H54 (cell line): Measurements from ENCODE around the gene HELZ.
"Not testable (repeated sequence)": the region's sequence is repeated elsewhere in the genome, so short reads cannot be mapped to it uniquely, and the experiment has no call there.

Experiments
- DNase-seq: peaks from one replicate; pipeline ENCODE4 v3.0.0; 2011; ENCODE audit warnings: low spot score, mixed read lengths; ENCODE audit not compliant: insufficient read length
- FAIRE-seq: peaks from 3 replicates; lab custom pipeline; 2011; peaks lifted over from hg19 to GRCh38; lab: Jason Lieb, UNC
- POLR2A ChIP-seq: IDR thresholded peaks from 2 replicates; pipeline ENCODE4 v1.6.1; 2011; ENCODE audit warnings: low read depth, mild to moderate bottlenecking, low read length

The HELZ gene

DNA sequence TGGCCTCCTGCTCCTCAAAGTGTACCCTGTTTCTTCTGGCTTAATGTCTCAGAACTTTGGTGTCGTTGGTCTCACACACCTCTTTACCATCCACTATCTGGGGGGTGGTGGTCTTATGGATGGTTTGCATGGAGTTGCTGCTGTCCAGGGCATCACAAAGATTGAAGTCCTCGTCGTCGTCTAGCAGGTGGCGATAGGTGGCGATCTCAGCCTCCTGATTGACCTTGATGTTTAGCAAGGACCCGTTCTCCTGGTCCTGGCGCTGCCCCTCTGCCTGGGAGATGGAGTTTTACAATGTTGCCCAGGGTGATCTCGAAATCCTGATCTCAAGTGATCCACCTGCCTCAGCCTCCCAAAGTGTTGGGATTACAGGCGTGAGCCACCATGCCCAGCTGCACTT is 31.1 kb upstream of the HELZ start:
- DNase-seq (no peak), FAIRE-seq (no peak)
- TF ChIP-seq POLR2A, result no peak

DNA sequence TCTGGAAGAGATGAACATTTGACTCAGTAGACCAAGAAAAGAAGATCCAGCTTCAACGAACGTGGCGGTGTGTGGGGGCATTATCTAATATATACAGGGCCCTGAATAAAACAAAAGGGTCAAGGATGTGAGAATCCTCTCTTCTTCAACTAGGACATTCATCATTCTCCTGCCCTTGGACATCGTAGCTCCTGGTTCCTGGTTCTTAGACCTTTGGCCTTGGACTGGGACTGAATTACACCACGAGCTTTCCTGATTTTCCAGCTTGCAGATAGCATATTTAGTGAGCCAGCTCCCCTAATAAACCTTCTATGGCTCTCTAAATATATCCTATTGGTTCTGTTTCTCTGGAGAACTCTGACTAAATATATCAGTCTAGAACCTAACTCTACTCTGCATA is 29.5 kb upstream of the HELZ start:
- DNase-seq (no peak), FAIRE-seq (no peak)
- no peak for TF ChIP-seq POLR2A

- FAIRE-seq, result no peak
- TF ChIP-seq POLR2A, result no peak
- DNase-seq, result no peak
Observed at GRCh38 chr17:67273900-67274299, 28.9 kb upstream of the HELZ start.

DNA sequence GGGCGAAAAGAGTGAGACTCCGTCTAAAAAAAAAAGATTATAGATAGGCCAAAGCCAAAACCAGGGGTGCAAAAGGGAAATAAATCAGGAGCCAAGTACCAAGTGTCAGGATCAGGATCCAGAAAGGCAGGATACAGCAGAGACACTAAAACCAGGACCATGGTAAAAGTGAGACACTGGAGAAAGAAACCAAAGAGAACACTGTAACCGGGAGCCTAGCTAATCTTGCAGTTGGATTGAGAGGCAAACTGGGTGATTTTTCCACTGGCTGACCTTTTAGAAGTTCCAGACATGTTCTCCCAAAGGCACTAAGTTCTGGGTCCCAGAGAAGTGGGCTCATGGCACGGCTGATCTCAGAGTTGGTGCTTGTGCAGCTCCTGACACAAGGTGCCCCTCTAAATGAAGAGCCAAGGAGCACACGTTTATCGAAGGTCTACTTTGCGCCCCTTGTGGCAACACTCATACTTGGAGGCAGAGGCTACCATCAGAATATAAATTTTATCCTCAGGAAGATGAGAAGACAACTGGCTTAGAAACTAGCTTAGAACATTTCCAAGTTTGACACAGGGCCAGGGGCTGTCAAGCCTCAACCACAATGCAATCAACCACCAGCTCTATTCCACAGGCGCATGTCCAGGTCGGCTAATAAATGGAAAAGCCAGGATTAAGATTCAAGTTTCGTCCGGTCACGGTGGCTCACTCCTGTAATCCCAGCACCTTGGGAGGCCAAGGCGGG is 27.5 kb upstream of the HELZ start:
- no peak for DNase-seq
- TF ChIP-seq POLR2A, result no peak
- FAIRE-seq, result no peak

DNA sequence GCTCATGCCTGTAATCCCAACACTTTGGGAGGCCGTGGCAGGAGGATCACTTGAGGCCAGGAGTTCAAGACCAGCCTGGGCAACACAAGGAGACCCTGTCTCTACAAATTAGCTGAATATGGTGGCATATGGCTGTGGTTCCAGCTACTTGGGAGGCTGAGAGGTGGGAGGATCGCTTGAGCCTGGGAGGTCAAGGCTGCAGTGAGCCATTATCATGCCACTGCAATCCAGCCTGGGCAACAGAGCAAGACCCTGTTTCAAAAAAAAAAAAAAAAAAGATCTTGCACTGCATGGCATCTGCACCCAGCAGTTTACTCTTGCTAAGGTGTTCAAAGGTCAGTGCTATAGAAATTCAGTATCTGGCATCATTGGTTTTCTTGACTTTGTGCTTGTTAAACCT is 26.2 kb upstream of the HELZ start:
- not testable (repeated sequence) for FAIRE-seq, DNase-seq

GRCh38 chr17:67270416-67270815 is 25.4 kb upstream of the HELZ start:
- no peak for TF ChIP-seq POLR2A

GRCh38 chr17:67266496-67266895 is 21.5 kb upstream of the HELZ start:
- DNase-seq, result no peak
- TF ChIP-seq POLR2A, result no peak
- no peak for FAIRE-seq

More at GRCh38 chr17:67270416-67270815, 25.4 kb upstream of the HELZ start:
- FAIRE-seq (no peak), DNase-seq (no peak)

GRCh38 chr17:67265436-67266019 is 20.5 kb upstream of the HELZ start:
- FAIRE-seq (no peak), DNase-seq (no peak)
- TF ChIP-seq POLR2A, result no peak

DNA sequence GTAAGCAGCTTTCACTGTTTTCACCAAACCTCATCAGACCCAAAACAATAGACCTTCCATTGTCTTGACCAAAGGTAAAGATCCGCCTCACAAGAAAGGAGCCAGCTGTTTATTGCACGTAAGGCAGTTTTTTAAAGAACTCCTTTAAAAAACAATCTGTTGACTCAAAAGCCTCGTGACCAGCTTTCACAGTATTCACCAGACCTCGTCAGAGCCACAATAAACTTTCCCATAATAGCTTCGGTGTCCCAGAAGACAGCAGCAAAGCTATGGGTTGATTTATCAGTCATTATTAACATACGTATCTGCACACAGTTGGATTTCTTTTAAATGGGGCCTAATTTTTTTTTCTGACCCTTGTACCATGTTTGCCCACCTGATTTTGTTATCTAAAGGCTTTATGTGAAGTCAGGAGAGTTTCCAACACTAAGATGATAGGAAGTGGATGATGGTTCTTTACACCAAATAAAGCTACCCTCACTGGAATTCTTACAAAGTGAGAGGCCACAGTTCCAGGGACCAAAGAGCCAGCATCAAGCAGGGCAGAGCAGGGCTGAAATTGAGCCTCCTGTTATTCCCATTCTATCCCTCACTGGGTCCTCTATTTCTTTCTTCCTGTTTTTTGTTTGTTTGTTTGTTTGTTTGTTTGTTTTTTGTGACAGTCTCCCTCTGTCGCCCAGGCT is 17.6 kb upstream of the HELZ start:
- DNase-seq, result no peak
- no peak for FAIRE-seq

GRCh38 chr17:67260170-67260987 is 15.4 kb upstream of the HELZ start:
- DNase-seq (no peak), FAIRE-seq (no peak)
- TF ChIP-seq POLR2A, result no peak

More for the DNA sequence above, 17.6 kb upstream of the HELZ start:
- no peak for TF ChIP-seq POLR2A

DNA sequence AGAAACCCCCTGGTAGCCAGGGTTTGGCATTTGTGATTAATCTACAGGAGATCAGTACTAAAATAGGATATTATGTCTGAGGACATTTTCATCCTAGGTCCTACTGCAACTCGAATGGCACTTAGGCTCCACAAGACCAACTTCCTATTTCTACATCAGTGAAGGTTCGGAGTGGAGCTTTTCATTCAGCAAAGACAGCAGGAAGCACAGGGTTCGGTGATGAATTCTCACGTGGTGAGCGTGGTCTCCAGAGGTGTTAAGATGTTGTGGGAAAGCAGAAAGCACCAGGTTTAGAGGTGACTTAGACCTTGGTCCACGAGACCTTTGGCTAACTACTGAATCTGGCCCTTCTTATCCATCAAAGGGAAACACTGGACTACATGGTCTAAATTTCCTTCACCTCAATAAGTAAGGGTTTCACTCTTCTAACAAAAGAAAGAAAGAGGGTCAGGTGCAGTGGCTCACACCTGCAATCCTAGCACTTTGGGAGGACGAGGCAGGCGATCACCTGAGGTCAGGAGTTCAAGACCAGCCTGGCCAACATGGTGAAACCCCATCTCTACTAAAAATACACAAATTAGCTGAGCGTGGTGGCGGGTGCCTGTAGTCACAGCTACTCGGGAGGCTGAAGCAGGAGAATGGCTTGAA is 13.9 kb upstream of the HELZ start:
- DNase-seq (no peak), FAIRE-seq (no peak)
- no peak for TF ChIP-seq POLR2A

GRCh38 chr17:67256075-67256732 is 11.2 kb upstream of the HELZ start:
- no peak for FAIRE-seq
- no peak for DNase-seq
- no peak for TF ChIP-seq POLR2A

DNA sequence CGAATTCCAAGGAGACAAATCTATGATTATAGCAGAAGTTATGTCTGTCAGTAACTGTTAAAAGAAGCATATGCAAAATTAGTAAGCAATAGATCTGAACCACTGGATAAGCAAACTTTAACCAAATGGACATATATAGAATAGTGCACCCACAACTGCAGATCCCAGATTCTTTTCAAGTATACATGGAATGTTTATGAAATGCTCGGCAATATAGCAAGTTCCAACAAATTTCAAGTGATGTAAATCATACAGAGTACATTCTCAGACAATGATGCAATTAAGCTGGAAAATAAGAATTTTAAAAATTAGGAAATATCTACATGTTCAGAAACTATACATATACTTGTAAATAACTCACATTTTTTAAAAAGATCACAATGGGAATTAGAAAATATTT is 8.4 kb upstream of the HELZ start:
- FAIRE-seq, result no peak
- no peak for TF ChIP-seq POLR2A

DNA sequence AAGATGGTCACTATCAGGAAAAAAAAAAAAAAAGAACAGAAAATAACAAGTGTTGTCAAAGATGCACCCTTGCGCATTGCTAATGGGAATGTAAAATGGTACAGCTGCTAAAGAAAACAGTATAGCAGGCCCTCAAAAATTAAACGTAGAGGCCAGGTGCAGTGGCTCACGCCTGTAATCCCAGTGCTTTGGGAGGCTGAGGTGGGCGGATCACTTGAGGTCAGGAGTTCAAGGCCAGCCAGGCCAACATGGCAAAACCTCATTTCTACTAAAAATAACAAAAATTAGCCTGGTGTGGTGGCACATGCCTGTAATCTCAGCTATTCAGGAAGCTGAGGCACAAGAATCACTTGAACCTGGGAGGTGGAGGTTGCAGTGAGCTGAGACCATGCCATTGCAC is 6.6 kb upstream of the HELZ start:
- not testable (repeated sequence) for FAIRE-seq, DNase-seq

More for the DNA sequence above, 8.4 kb upstream of the HELZ start:
- no peak for DNase-seq
